HG03575 (cell line): ENCODE measurements around the gene UBQLN4.

Experiments
- ATAC-seq: cut with Tn5 transposase; IDR thresholded peaks from one replicate; pipeline ENCODE4 v1.9.1; 2021; ENCODE audit not compliant: unreplicated experiment, insufficient number of reproducible peaks, low FRiP score; ENCODE audit errors: extremely low read depth

The UBQLN4 gene

GRCh38 chr1:156053768-156054499 is at the start of gene UBQLN4:
Gene UBQLN4, minus strand, starts transcription at chr1:156053798. Its CDS starts 97 bp downstream, at chr1:156053701.
- no peak for ATAC-seq

DNA sequence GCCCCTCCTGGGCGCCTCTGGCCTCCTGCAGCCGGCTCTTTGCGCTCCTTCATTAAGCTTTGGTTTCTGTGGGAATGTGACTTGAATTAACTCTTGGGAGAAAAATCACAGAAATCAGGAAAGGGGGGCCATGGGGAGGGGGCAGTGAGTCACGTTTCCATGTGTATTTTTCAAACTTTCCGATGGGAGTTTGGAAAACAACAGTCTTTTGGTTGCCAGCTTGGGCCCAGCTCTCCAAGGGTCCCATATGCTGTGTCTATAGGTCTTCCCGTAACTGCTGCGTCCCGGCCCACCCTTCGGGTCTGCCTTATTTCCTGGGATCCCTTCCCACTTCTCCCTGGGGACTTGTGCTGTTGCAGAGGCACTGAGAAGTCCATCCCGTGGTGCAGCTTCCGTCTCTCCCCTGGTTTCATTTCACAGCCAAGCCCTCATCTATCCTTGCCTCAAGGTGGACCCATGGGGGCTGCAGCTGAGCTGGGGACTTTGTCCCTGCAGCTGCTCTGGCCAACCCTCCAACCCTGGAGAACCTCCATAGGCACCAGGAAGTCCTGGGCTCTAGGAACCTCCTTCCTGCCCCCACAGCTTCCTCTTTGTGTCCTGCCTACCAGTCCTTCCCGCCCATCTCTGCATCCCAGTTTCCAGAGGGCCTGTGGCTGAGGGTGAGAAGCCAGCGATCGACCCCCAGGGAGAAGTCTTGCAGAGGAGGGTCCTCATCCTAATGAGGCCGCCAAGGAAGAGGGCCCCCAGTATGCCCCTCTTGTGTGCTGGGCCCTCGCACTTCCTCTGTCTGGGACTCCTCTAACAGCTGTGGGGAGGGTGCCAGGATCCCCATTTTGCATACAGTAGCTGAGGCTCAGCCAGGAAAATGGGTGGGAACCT is 49.3 kb upstream of the UBQLN4 start:
- ATAC-seq: no peak

GRCh38 chr1:156101880-156102279 is 48.3 kb upstream of the UBQLN4 start:
- no peak for ATAC-seq

GRCh38 chr1:156100205-156100995 is 46.8 kb upstream of the UBQLN4 start:
- no peak for ATAC-seq

GRCh38 chr1:156099282-156099681 is 45.7 kb upstream of the UBQLN4 start:
- no peak for ATAC-seq

- no peak for ATAC-seq
These were observed 45.2 kb upstream of the UBQLN4 start for GRCh38 chr1:156098784-156099183.

DNA sequence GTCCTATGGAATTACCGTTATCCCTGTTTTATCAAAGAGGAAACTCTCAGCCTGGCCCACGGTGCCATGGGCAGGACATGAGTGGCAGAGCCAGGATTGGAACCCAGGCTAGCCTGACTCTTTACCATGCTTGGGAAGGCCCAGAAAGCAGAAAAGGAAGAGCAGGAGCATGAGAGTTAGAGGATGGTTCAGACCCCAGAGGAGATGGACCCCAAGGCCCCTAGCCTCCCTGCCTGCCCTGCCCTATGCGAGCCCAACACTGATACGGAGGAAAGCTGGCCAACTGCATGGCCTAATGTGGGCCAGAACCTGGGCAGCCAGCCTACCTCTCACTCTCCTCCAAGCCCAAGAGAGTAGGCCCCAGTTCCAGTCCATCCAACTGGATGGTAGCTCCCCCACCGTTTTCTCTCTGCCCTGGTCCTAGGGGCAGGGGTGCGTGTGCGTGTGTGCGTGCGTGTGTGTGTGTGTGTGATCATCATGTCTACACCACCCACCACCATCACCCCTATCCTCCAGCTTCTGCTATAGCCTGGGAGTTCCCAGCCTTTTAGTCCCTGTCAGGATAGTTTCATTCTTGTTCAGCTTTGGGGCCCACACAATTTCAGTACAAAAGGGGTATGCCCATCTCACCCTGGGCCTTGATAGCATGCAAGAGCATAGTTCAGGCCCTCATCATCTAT is 44.0 kb upstream of the UBQLN4 start:
- ATAC-seq: no peak

- ATAC-seq: no peak
These were observed 43.2 kb upstream of the UBQLN4 start for GRCh38 chr1:156096640-156097391.

GRCh38 chr1:156095906-156096508 is 42.4 kb upstream of the UBQLN4 start:
- no peak for ATAC-seq

- no peak for ATAC-seq
These were observed 38.0 kb upstream of the UBQLN4 start for GRCh38 chr1:156091610-156092009.

DNA sequence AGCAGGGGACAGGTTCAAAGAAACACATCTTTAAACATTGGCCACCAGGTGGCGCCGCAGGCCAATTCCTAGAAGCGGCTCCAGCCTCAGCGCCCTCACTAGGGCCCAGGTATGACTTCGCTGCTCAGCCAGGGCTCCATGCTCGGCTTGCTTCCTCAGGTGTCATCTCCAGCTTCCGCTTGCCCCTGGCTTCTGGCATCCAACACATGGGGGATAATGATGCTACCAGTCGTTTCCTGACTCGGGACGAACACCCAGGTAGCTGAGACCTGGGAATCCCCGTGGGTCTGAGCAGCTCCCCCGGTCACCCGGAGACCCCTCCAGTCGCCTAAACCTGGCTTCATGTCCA is 37.2 kb upstream of the UBQLN4 start:
- ATAC-seq: no peak

DNA sequence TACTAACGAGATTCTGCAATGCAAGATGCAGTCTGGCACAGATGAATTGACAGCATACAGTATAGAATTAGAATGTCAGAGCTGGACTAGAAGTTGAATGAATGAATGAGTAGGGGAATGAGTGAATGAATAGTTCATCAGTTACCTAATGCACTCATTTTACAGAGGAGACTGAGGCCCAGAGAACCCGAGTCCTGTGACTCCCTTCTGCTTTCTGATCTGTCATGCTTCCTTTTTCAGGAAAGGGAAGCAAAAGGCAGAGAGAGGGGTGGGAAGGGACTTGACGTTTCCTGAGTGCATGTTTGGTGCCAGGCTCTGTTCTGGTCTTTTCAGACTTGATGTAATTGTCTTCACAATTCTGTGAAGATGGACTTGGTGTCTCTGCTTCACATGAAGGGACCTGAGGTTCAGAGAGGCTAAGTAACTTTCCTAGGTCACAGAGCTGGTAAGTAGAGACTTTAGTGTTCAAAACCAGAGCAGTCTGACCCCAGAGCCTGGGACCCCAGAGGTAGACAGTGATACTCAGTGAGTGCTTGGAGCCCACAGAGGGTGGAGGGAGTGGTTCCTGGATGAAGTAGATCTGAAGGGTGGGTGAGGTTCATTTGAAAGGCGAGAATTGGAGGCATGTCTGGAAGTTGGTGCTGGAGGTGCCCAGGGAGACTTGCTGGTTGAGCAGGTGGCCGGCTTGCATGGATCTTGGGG is 36.7 kb upstream of the UBQLN4 start:
- ATAC-seq: no peak

GRCh38 chr1:156089704-156090103 is 36.1 kb upstream of the UBQLN4 start:
- no peak for ATAC-seq

DNA sequence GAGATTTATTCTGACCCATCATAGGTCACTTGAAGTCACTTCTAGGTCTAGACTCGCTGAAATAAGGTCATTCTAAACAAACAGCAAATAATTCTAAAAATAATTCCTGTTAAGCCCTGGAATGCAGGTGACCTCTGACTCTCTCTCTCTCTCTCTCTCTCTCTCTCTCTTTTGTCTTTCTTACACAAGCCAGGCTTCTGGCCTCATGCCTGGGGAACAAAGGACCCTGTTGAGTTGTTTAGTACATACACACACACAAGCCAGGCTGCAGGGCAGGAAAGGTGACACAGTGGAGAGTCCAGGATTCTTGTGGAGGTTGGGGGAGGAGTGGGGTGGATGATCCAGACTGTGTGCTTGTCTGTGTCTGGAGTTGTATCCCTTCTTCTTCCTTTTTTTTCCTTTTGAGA is 32.7 kb upstream of the UBQLN4 start:
- no peak for ATAC-seq

GRCh38 chr1:156083800-156084790 is 30.5 kb upstream of the UBQLN4 start:
- no peak for ATAC-seq

DNA sequence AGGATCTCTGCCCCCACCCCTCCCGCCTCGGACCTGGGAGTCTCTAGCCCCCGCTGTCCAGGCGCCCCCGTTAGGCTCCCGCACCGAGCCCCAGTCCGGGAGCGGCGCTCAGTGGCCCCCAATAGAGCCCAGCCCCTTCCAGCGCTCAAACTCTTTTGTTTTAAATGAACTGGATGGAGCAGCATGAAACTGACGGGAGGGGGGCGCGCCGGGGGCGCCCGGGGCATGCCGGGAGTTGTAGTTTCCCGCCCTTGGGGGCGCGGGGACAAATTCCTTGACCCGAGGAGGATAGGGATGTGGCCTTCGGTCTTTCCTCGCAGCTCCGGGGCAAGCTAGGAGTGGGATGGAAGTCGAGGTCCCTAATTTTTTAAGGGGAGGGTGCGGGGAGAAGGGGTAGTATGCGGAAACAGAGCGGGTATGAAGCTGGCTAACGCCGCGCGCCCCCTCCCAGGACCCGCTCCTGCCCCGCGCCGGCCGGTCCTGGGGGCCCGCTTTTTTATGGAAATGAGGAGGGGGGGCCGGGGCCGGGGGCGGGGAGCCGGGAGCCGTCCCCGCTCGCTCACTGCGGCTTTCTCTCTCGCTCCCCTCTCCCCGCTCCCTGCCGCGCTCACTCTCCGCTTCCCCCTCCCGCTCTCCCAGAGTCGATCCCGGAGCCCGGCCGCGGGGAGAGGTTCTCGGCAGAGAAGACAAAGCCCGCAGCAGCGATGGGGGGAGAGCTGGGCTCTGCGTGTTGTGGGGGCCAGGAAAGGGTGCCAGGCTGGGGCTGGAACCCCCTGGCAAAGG is 28.9 kb upstream of the UBQLN4 start, which contains the start of gene MEX3A:
Gene MEX3A, minus strand, starts transcription at position 157 of the 783 bp plus-strand sequence. CDS start 467 bp downstream, outside the sequence.
- ATAC-seq: no peak
